ENCODE data around the gene ATP8A2. TPM values are rescaled to one million over a fixed set of nuclear protein-coding genes. Genes with fewer than 3 reads are reported as not detected.

ATP8A2 gene
- polyA plus RNA-seq, 3 donors: not detected

GRCh38 chr13:25971459-25972145 lies 599.8 kb downstream of the ATP8A2 start:
- H3K9me3 Mint-ChIP-seq: peaks cover 0 to 5% (median 0%) of the 10 kb centered on the region in 7 donors
- H3K27me3 Mint-ChIP-seq (ENCODE audit: low read depth in 3 of 3): peaks cover 7 to 9% (median 9%) of the 10 kb centered on the region in 3 donors
- WGBS (ENCODE audit: insufficient coverage): 84% methylated on average over 4 of the region's 5 CpGs
- H3K4me1 Mint-ChIP-seq: no peaks in the 10 kb centered on the region
- no peaks in the 10 kb centered on the region for H3K79me2 ChIP-seq (ENCODE audit: insufficient read depth, low read length)
- intact Hi-C loops (cut with micrococcal nuclease): no loop called here
- H2AFZ ChIP-seq (ENCODE audit: insufficient read depth, low read depth, low read length, poor library complexity, severe bottlenecking): no peak overlapping the region
- H3K4me2 ChIP-seq (replicated peaks; ENCODE audit: extremely low read depth, low read length, poor library complexity, severe bottlenecking): no peak overlapping the region
- H3K36me3 ChIP-seq (replicated peaks in 1 of 2; ENCODE audit: control insufficient read depth in 1 of 2, insufficient read depth in 2 of 2, low read length in 2 of 2): no peaks in the 10 kb centered on the region
- H3K4me3 ChIP-seq (replicated peaks in 1 of 3; ENCODE audit: low read depth in 2 of 3, low read length in 3 of 3): no peak overlapping the region
- no peak overlapping the region for H3K4me3 Mint-ChIP-seq
- no peak for DNase-seq
- peaks cover 0 to 5% of the 10 kb centered on the region in 2 donors for H3K27me3 ChIP-seq (ENCODE audit: control insufficient read depth in 2 of 2, insufficient read depth in 2 of 2, low read length in 2 of 2)
- no peaks in the 10 kb centered on the region for H3K9me3 ChIP-seq (replicated peaks in 1 of 2; ENCODE audit: control insufficient read depth in 1 of 2, insufficient read depth in 1 of 2, low read length in 2 of 2)
- no peak for TF ChIP-seq CTCF (IDR thresholded peaks at IDR 0.05)
- H3K9ac ChIP-seq (ENCODE audit: insufficient read depth, low read length, poor library complexity, severe bottlenecking): no peak overlapping the region
- no peaks in the 10 kb centered on the region for H3K4me1 ChIP-seq (ENCODE audit: control insufficient read depth in 1 of 2, insufficient read depth in 2 of 2, low read length in 2 of 2)
- H3K36me3 Mint-ChIP-seq: no peaks in the 10 kb centered on the region
- H3K27ac Mint-ChIP-seq: no peak overlapping the region
- H4K20me1 ChIP-seq (ENCODE audit: insufficient read depth, low read length): no peaks in the 10 kb centered on the region
- no peak overlapping the region for H3K27ac ChIP-seq (ENCODE audit: low read depth in 1 of 2, low read length in 2 of 2)

- Histone ChIP-seq H3K4me3 (replicated peaks in 1 of 3; ENCODE audit: low read depth in 2 of 3, low read length in 3 of 3) (no peak overlapping the region), H3K4me1 (ENCODE audit: control insufficient read depth in 1 of 2, insufficient read depth in 2 of 2, low read length in 2 of 2) (no peaks in the 10 kb centered on the region), H3K4me2 (replicated peaks; ENCODE audit: extremely low read depth, low read length, poor library complexity, severe bottlenecking) (no peak overlapping the region), H3K27me3 (ENCODE audit: control insufficient read depth in 2 of 2, insufficient read depth in 2 of 2, low read length in 2 of 2) (peaks cover 0 to 13% of the 10 kb centered on the region in 2 donors), H4K20me1 (ENCODE audit: insufficient read depth, low read length) (no peaks in the 10 kb centered on the region), H3K79me2 (ENCODE audit: insufficient read depth, low read length) (no peaks in the 10 kb centered on the region), H3K36me3 (replicated peaks in 1 of 2; ENCODE audit: control insufficient read depth in 1 of 2, insufficient read depth in 2 of 2, low read length in 2 of 2) (no peaks in the 10 kb centered on the region), H2AFZ (ENCODE audit: insufficient read depth, low read depth, low read length, poor library complexity, severe bottlenecking) (no peak overlapping the region), H3K9ac (ENCODE audit: insufficient read depth, low read length, poor library complexity, severe bottlenecking) (no peak overlapping the region), H3K9me3 (replicated peaks in 1 of 2; ENCODE audit: control insufficient read depth in 1 of 2, insufficient read depth in 1 of 2, low read length in 2 of 2) (no peaks in the 10 kb centered on the region), H3K27ac (ENCODE audit: low read depth in 1 of 2, low read length in 2 of 2) (no peak overlapping the region)
- Mint-ChIP-seq H3K9me3 (peaks cover 0 to 7% (median 0%) of the 10 kb centered on the region in 7 donors), H3K27me3 (ENCODE audit: low read depth in 3 of 3) (peaks cover 13 to 18% (median 16%) of the 10 kb centered on the region in 3 donors), H3K27ac (no peak overlapping the region), H3K4me1 (peaks cover 4% of the 10 kb centered on the region), H3K36me3 (no peaks in the 10 kb centered on the region), H3K4me3 (no peak overlapping the region)
- no peak for TF ChIP-seq CTCF (IDR thresholded peaks at IDR 0.05)
- intact Hi-C loops (cut with micrococcal nuclease): no loop called here
- DNase-seq: no peak
- WGBS (ENCODE audit: insufficient coverage): 94% methylated on average over 10 of the region's 13 CpGs
Measured at GRCh38 chr13:25973085-25973484, 601.3 kb downstream of the ATP8A2 start.

Data from CD14-positive monocyte (primary cell).